Measurements from ENCODE around the gene GCLC. TPM values are rescaled to one million over a fixed set of nuclear protein-coding genes. Genes with fewer than 3 reads are reported as not detected.

Gene GCLC
- total RNA-seq, 2 donors from 2014 or later = 13.5 to 26.3 TPM

DNA sequence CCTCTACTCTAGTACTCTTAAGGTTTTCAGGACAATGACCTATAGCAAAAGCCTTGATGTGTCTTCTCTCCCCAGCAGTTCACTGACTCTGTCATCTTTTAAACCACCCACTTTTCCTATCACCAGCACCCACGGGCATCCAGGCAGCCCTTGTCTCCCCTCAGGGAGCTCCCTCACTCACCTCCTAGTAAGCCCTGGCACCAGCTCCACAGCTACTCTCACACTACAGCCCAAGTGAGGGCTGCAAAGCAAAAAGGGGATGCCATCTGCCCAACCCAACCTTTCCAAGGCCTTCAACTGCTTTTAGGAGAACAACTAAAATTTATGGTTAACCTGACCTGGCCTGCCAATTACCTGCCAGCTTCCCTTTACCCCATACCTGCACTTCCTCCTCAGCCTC, 26.0 kb downstream of the GCLC start:
- H3K4me1 ChIP-seq = peaks cover 0 to 8% of the 10 kb centered on the region in 2 donors
- TF ChIP-seq, protein P1, sequence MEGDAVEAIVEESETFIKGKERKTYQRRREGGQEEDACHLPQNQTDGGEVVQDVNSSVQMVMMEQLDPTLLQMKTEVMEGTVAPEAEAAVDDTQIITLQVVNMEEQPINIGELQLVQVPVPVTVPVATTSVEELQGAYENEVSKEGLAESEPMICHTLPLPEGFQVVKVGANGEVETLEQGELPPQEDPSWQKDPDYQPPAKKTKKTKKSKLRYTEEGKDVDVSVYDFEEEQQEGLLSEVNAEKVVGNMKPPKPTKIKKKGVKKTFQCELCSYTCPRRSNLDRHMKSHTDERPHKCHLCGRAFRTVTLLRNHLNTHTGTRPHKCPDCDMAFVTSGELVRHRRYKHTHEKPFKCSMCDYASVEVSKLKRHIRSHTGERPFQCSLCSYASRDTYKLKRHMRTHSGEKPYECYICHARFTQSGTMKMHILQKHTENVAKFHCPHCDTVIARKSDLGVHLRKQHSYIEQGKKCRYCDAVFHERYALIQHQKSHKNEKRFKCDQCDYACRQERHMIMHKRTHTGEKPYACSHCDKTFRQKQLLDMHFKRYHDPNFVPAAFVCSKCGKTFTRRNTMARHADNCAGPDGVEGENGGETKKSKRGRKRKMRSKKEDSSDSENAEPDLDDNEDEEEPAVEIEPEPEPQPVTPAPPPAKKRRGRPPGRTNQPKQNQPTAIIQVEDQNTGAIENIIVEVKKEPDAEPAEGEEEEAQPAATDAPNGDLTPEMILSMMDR (IDR thresholded peaks at IDR 0.05) = no peak
- H3K36me3 ChIP-seq = peaks cover 26% of the 10 kb centered on the region
- H3K9me3 ChIP-seq = no peaks in the 10 kb centered on the region
- no peaks in the 10 kb centered on the region for H3K27me3 ChIP-seq
- DNase-seq (ENCODE audit: low spot score) = no peak
- H3K4me3 ChIP-seq = no peak overlapping the region
- no peak overlapping the region for H3K27ac ChIP-seq

DNA sequence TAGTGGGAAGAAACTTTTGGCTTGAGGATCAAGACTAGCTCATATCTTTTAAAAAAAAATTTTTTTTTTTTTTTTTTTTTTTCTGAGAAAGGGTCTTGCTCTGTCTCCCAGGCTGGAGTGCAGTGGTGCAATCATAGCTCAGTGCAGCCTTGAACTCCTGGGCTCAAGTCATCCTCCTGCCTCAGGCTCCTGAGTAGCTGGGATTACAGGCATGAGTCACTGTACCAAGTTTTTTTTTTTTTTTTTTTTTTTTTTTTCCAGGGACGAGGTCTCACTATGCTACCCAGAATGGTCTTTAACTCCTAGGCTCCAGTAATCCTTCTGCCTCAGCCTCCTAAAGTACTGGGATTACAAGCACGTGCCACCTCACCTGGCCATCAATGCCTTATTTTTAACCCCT, 27.9 kb downstream of the GCLC start:
- Histone ChIP-seq H3K9me3 (no peaks in the 10 kb centered on the region), H3K27me3 (no peaks in the 10 kb centered on the region), H3K4me1 (no peaks in the 10 kb centered on the region), H3K4me3 (no peak overlapping the region), H3K36me3 (peaks cover 37% of the 10 kb centered on the region), H3K27ac (no peak overlapping the region)
- TF ChIP-seq, protein P1 (IDR thresholded peaks at IDR 0.05) = no peak
- no peak for DNase-seq (ENCODE audit: low spot score)

DNA sequence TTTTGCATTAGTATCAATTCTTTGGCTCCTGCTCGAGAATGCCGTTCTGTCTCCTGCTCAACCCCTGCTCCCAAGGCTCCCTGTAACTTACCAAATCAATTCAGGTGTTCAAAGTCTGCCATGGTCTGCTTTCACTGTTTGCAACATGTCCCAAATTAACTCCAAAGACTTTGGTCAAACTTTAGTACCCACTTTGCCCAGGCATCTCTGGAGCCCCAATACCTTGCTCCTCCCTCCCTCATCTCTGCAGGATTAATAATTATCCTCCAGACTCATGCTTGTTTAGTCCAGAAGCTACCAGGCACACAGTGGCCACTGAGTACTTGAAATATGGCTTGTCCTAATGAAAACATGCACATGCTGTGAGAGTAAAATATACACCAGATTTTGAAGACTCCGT, 30.2 kb downstream of the GCLC start:
- H3K4me3 ChIP-seq = no peak overlapping the region
- H3K9me3 ChIP-seq = no peaks in the 10 kb centered on the region
- TF ChIP-seq, protein P1 (IDR thresholded peaks at IDR 0.05) = no peak
- no peak overlapping the region for H3K27ac ChIP-seq
- H3K27me3 ChIP-seq = no peaks in the 10 kb centered on the region
- H3K4me1 ChIP-seq = no peaks in the 10 kb centered on the region
- DNase-seq (ENCODE audit: low spot score) = no peak
- peaks cover 50% of the 10 kb centered on the region for H3K36me3 ChIP-seq

DNA sequence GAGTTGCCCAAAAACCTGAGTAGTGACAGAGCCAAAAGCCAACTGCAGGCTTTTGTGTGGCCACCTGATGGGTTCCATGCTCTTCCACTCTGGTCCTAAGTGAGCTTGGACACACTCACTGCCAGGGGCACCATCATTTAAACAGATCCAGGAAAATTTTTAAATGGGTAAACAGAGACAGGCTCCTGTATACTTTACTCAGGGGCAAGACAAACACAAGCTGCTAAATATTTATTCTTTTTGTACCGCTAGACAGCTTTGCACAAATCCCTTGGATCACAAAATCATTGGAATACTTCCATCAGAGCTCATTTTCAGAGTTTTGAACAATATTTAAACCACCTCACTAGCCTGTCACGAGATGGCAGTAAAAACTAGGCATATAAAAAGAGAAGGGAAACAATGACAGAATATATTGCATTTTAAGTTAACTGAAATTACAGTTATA, 31.4 kb downstream of the GCLC start:
- Histone ChIP-seq H3K27ac (no peak overlapping the region), H3K36me3 (peaks cover 51% of the 10 kb centered on the region), H3K9me3 (no peaks in the 10 kb centered on the region), H3K27me3 (no peaks in the 10 kb centered on the region), H3K4me3 (no peak overlapping the region), H3K4me1 (no peaks in the 10 kb centered on the region)
- no peak for DNase-seq (ENCODE audit: low spot score)
- TF ChIP-seq, protein P1 (IDR thresholded peaks at IDR 0.05) = no peak

DNA sequence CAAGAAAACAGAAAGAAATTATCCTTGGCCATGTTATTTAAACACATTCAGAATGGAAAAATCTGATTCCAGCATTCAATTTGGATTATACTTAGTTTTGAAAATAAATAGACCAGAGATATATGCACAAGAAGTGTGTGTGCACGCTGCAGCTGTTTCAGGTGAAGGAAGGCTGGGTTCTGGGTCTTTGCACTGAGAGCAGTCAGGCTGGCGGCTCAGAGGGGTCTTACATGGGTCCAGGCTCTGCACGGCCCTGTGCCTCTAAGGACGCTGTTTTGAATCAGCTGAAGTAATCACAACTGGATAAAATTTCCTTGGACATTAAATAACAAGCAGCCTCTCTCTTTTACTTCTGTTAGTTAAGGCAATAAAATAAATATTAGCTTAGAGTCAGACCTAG, 31.8 kb downstream of the GCLC start:
- H3K4me3 ChIP-seq = no peak overlapping the region
- no peak for DNase-seq (ENCODE audit: low spot score)
- no peak overlapping the region for H3K27ac ChIP-seq
- no peaks in the 10 kb centered on the region for H3K27me3 ChIP-seq
- no peaks in the 10 kb centered on the region for H3K4me1 ChIP-seq
- H3K36me3 ChIP-seq = peaks cover 51% of the 10 kb centered on the region
- H3K9me3 ChIP-seq = no peaks in the 10 kb centered on the region
- TF ChIP-seq, protein P1 (IDR thresholded peaks at IDR 0.05) = no peak

DNA sequence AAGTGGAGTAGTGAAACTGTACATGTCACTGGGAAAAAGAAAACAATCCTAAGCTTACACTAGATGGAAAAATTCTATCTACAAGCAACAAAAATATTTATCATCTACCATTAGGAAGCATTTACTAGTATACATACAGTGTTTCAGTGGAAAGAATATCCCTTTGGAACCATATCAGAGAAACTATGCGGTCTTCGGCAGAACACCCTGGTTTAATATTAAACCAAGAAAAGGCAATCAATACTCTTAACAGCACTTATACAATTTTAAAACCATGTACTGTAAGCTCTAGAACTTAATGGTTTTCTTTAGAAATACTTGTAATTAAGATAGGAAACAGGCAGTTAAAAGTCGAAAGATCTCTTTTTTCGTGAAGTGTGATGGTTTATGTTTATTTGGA, 32.3 kb downstream of the GCLC start:
- Histone ChIP-seq H3K4me1 (no peaks in the 10 kb centered on the region), H3K4me3 (no peak overlapping the region), H3K27ac (no peak overlapping the region), H3K27me3 (no peaks in the 10 kb centered on the region), H3K36me3 (peaks cover 51% of the 10 kb centered on the region), H3K9me3 (no peaks in the 10 kb centered on the region)
- DNase-seq (ENCODE audit: low spot score) = no peak
- TF ChIP-seq, protein P1 (IDR thresholded peaks at IDR 0.05) = no peak

Measured in right atrium auricular region (tissue), 2 donors.